Left ventricle myocardium superior (tissue), 1 donor: Measurements from ENCODE around the gene LYPLA2. TPM values are rescaled to one million over a fixed set of nuclear protein-coding genes. Genes with fewer than 3 reads are reported as not detected.
"Not testable (repeated sequence)": the region's sequence is repeated elsewhere in the genome, so short reads cannot be mapped to it uniquely, and the experiment has no call there.

ENCODE experiments used
- ATAC-seq: fragments of 200-7000 bp; cut with Tn5 transposase; one replicate; pipeline ENCODE4 v1.9.1; 2020; ENCODE audit warnings: mild to moderate bottlenecking, moderate library complexity
- DNase-seq: peaks from one replicate; pipeline ENCODE4 v3.0.0-alpha.2; 2020
- intact Hi-C: fragments of 100-400 bp; cut with micrococcal nuclease; formaldehyde crosslinking; loops from one replicate; pipeline ENCODE4 v1.11.0; 2022
- total RNA-seq: library from RNA; stranded (reverse); fragmentation: NEBNext Ultra II Directional; extraction: Animal tissue kit (Norgen Biotek cat#: 25700); gene quantifications from one replicate; pipeline ENCODE4 v1.2.1, GENCODE V29; 2021
- donor health status: DM: no; HTN: yes; CAD: no; lungs with severe emphysema.

The LYPLA2 gene
- total RNA-seq, 1 donor from 2014 or later: 28.9 TPM

- intact Hi-C loops: no loop called here
- ATAC-seq: no peak
- no peak for DNase-seq
Observed at GRCh38 chr1:23798662-23799142, 7.8 kb downstream of the LYPLA2 start.

GRCh38 chr1:23799255-23799569 is 8.3 kb downstream of the LYPLA2 start:
- intact Hi-C loops: no loop called here
- DNase-seq: no peak
- no peak for ATAC-seq

GRCh38 chr1:23799570-23800399 is 8.8 kb downstream of the LYPLA2 start:
- peak; percentile 39 for ATAC-seq
- intact Hi-C loops: no loop called here
- DNase-seq: peak; percentile 55

GRCh38 chr1:23800400-23801337 is 9.7 kb downstream of the LYPLA2 start, which contains the start of gene GALE:
Gene GALE, minus strand, starts transcription at chr1:23800754. Its CDS starts 1,747 bp downstream, at chr1:23799007.
- intact Hi-C loops: no loop called here

GRCh38 chr1:23801338-23801748 is 10.4 kb downstream of the LYPLA2 start:
- no peak for DNase-seq
- intact Hi-C loops: no loop called here
- ATAC-seq: no peak

More at GRCh38 chr1:23800400-23801337, 9.7 kb downstream of the LYPLA2 start, which contains the start of gene GALE:
- DNase-seq: peak; percentile 98
- ATAC-seq: peak; percentile 96

- ATAC-seq: no peak
- intact Hi-C loops: no loop called here
Observed at GRCh38 chr1:23801876-23802275, 10.9 kb downstream of the LYPLA2 start.

GRCh38 chr1:23802809-23803342 is 11.9 kb downstream of the LYPLA2 start:
- DNase-seq, intact Hi-C loops, ATAC-seq: not testable (repeated sequence)

More at GRCh38 chr1:23801876-23802275, 10.9 kb downstream of the LYPLA2 start:
- no peak for DNase-seq

GRCh38 chr1:23803674-23804073 is 12.7 kb downstream of the LYPLA2 start:
- no peak for DNase-seq
- intact Hi-C loops: no loop called here
- ATAC-seq: no peak

- intact Hi-C loops: no loop called here
- DNase-seq (no peak), ATAC-seq (no peak)
Observed at GRCh38 chr1:23804183-23804835, 13.4 kb downstream of the LYPLA2 start.

- DNase-seq: no peak
- intact Hi-C loops: no loop called here
- no peak for ATAC-seq
Observed at GRCh38 chr1:23805025-23805424, 14.1 kb downstream of the LYPLA2 start.

- no peak for DNase-seq
- intact Hi-C loops: no loop called here
- no peak for ATAC-seq
Observed at GRCh38 chr1:23806280-23806679, 15.3 kb downstream of the LYPLA2 start.

- intact Hi-C loops: no loop called here
- ATAC-seq: no peak
- DNase-seq: no peak
Observed at GRCh38 chr1:23807453-23807852, 16.5 kb downstream of the LYPLA2 start.

GRCh38 chr1:23809751-23810171 is 18.8 kb downstream of the LYPLA2 start:
- intact Hi-C loops: no loop called here
- DNase-seq (peak; percentile 82), ATAC-seq (peak; percentile 89)

- intact Hi-C loops: no loop called here
- peak; percentile 74 for ATAC-seq
- no peak for DNase-seq
Observed at GRCh38 chr1:23810818-23811540, 20.0 kb downstream of the LYPLA2 start.

- intact Hi-C loops: no loop called here
- ATAC-seq (no peak), DNase-seq (no peak)
Observed at GRCh38 chr1:23814016-23814415, 23.1 kb downstream of the LYPLA2 start.

GRCh38 chr1:23816361-23816760 is 25.4 kb downstream of the LYPLA2 start:
- intact Hi-C loops: no loop called here
- no peak for DNase-seq
- ATAC-seq: no peak

- ATAC-seq: no peak
- DNase-seq: no peak
- intact Hi-C loops: no loop called here
Observed at GRCh38 chr1:23816906-23817305, 26.0 kb downstream of the LYPLA2 start.

- ATAC-seq: no peak
- intact Hi-C loops: no loop called here
- DNase-seq: no peak
Observed at GRCh38 chr1:23817633-23818032, 26.7 kb downstream of the LYPLA2 start.
